ENCODE data around the gene MS4A5.

MS4A5 gene

GRCh38 chr11:60477035-60477445, 47.7 kb downstream of the MS4A5 start:
- in situ Hi-C loops (cut with HindIII; ENCODE audit: low sequenced_read_pairs): no loop called here

GRCh38 chr11:60482361-60482760, 53.0 kb downstream of the MS4A5 start:
- in situ Hi-C loops (cut with HindIII; ENCODE audit: low sequenced_read_pairs): no loop called here

- in situ Hi-C loops (cut with HindIII; ENCODE audit: low sequenced_read_pairs): no loop called here
These were observed 56.6 kb downstream of the MS4A5 start for GRCh38 chr11:60485987-60486386.

GRCh38 chr11:60492488-60493009, 63.2 kb downstream of the MS4A5 start, which contains the start of gene MS4A12:
Gene MS4A12, plus strand, starts transcription at chr11:60492778. Its CDS starts 4,541 bp downstream, at chr11:60497319.
- in situ Hi-C loops (cut with HindIII; ENCODE audit: low sequenced_read_pairs): no loop called here

- in situ Hi-C loops (cut with HindIII; ENCODE audit: low sequenced_read_pairs): no loop called here
These were observed 64.1 kb downstream of the MS4A5 start for GRCh38 chr11:60493454-60493853.

Measured in DLD1 (cell line).